Measurements from ENCODE around the gene SMOC1.

The SMOC1 gene

GRCh38 chr14:69986336-69986735 lies 107.1 kb downstream of the SMOC1 start:
- POLR2A ChIA-PET (ENCODE audit: low non-redundant PET), result no interaction called here
- TF ChIP-seq, protein P1, sequence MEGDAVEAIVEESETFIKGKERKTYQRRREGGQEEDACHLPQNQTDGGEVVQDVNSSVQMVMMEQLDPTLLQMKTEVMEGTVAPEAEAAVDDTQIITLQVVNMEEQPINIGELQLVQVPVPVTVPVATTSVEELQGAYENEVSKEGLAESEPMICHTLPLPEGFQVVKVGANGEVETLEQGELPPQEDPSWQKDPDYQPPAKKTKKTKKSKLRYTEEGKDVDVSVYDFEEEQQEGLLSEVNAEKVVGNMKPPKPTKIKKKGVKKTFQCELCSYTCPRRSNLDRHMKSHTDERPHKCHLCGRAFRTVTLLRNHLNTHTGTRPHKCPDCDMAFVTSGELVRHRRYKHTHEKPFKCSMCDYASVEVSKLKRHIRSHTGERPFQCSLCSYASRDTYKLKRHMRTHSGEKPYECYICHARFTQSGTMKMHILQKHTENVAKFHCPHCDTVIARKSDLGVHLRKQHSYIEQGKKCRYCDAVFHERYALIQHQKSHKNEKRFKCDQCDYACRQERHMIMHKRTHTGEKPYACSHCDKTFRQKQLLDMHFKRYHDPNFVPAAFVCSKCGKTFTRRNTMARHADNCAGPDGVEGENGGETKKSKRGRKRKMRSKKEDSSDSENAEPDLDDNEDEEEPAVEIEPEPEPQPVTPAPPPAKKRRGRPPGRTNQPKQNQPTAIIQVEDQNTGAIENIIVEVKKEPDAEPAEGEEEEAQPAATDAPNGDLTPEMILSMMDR (conservative IDR thresholded peaks at IDR 0.05; ENCODE audit: low read depth), result no peak
- no peak overlapping the region for H3K27ac ChIP-seq
- DNase-seq (ENCODE audit: low spot score), result no peak
- CTCF ChIA-PET, result no interaction called here

DNA sequence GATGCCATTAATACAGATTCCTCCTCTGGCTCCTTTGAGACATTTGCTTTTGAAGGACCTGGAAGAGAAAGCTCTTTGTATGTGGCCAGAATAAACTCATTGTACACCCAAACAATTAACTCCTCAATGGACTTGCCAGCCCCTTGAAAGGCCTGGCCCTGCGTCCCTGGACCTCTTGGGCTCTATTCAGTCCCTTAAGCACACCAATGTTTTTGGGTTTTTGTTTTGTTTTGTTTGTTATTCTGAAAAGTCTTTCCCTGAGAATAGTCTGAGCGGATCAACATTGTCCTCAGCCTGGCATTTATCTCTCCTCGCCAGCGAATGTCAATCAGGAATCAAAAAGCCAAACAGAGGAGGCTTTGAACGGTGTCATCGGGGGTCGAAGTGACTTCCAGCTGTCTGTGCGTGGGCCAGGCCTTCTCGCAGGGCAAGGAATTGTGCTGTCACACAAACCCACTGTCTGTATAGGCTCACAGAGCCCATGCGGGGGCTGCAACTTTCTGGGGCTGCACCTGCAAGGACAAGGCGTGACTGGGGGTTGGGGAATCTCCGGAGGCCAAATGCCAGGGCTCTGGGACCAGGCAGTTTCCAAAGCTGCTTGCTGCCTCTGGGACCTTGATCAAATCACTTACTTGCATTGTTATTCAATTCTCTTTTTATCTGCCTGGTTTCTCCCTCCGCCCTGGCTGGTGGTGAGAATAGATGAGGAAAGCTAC lies 108.3 kb downstream of the SMOC1 start:
- TF ChIP-seq, protein P1 (conservative IDR thresholded peaks at IDR 0.05; ENCODE audit: low read depth), result no peak
- H3K27ac ChIP-seq, result no peak overlapping the region
- ChIA-PET CTCF (no interaction called here), POLR2A (ENCODE audit: low non-redundant PET) (no interaction called here)
- no peak for DNase-seq (ENCODE audit: low spot score)

DNA sequence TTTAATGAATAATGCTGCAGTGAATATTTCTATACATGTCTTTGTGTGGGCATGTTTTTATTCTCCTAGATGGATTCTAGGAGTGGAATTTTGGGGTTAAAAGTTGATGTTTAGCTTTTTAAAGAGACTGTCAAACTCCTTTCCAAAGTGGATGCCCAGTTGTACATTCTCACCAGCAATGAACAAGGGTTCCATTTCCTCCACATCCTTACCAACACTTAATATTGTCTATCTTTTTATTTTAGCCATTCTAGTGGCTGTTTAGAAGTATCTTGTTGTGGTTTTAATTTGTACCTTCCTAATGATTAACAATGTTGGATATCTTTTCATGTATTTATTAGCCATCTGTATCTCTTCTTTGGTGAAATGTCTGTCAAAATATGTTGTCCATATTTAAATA lies 109.8 kb downstream of the SMOC1 start:
- no peak for DNase-seq (ENCODE audit: low spot score)
- ChIA-PET POLR2A (ENCODE audit: low non-redundant PET) (no interaction called here), CTCF (interaction anchor here (0.6 to 0.7 kb wide), 2 partner anchors 41 to 111 kb away, joined by 3 to 4 read pairs; no protein-coding TSS in a partner anchor)
- H3K27ac ChIP-seq, result no peak overlapping the region
- TF ChIP-seq, protein P1 (conservative IDR thresholded peaks at IDR 0.05; ENCODE audit: low read depth), result no peak

- ChIA-PET CTCF (interaction anchor here (0.7 kb wide), 1 partner anchor 343 kb away, joined by 5 read pairs; no protein-coding TSS in a partner anchor), POLR2A (ENCODE audit: low non-redundant PET) (no interaction called here)
- no peak overlapping the region for H3K27ac ChIP-seq
- no peak for DNase-seq (ENCODE audit: low spot score)
- TF ChIP-seq, protein P1 (conservative IDR thresholded peaks at IDR 0.05; ENCODE audit: low read depth), result no peak
Measured at GRCh38 chr14:69989622-69990021, 110.4 kb downstream of the SMOC1 start.

GRCh38 chr14:69990323-69990722 lies 111.1 kb downstream of the SMOC1 start:
- no peak for DNase-seq (ENCODE audit: low spot score)
- POLR2A ChIA-PET (ENCODE audit: low non-redundant PET), result no interaction called here
- TF ChIP-seq, protein P1 (conservative IDR thresholded peaks at IDR 0.05; ENCODE audit: low read depth), result no peak
- H3K27ac ChIP-seq, result no peak overlapping the region
- CTCF ChIA-PET, result interaction anchor here (0.7 kb wide), 1 partner anchor 344 kb away, joined by 5 read pairs; no protein-coding TSS in a partner anchor

- DNase-seq (ENCODE audit: low spot score), result no peak
- ChIA-PET CTCF (no interaction called here), POLR2A (ENCODE audit: low non-redundant PET) (no interaction called here)
- TF ChIP-seq, protein P1 (conservative IDR thresholded peaks at IDR 0.05; ENCODE audit: low read depth), result no peak
- no peak overlapping the region for H3K27ac ChIP-seq
Measured at GRCh38 chr14:69991422-69991821, 112.2 kb downstream of the SMOC1 start.

All from RWPE1 (cell line).